ENCODE measurements around the gene INTS11.

INTS11 gene

DNA sequence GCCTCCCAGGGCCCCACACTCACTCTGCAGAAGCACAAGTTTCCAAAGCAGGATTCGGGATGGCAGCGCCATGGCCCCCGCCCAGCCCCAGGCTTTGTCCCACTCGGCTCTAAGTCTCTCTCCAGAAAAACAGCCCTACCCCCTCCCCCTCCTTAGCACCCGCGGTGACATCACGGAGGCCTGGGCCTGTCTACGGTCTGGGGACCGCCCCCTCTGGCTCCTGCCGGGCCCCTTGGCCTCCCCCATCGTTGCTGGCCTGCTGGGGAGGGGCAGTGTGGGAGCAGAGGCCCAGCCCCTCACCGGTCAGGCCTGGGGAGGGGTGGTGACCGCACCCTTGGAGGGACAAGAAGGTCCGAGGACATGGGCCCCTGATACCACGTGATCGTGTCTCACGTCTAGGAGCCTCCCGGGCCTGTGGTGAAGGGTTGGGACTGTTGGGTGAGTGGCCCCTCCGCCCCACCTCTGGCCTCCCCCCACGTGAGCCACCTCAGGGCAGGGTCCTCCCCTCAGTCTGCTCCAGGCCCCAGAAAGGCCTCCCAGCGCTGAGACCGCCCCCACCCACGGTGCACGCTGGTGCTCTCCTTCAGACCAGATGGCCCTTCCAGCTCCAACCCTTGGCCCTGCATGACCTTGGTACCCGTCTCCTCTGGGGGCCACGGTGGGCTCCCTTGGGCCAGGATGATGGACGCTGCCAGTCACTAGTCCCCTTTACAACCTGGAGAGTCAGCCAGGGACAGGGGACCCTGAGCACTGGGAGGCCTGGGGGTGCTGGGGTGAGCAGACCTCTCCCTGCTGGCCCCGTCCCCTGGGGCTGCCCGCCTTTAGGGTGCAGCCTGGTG, 34.2 kb upstream of the INTS11 start, which contains the start of gene MXRA8:
Gene MXRA8, minus strand, starts transcription at position 123 of the 839 bp plus-strand sequence. Its CDS starts 51 bp downstream, at position 72.
- TF ChIP-seq ZFP30 (CRISPR knock-in tag; IDR thresholded peaks at IDR 0.05) (no peak), ESRRG (CRISPR knock-in tag; IDR thresholded peaks at IDR 0.05) (no peak)
- TF ChIP-seq, protein P1, sequence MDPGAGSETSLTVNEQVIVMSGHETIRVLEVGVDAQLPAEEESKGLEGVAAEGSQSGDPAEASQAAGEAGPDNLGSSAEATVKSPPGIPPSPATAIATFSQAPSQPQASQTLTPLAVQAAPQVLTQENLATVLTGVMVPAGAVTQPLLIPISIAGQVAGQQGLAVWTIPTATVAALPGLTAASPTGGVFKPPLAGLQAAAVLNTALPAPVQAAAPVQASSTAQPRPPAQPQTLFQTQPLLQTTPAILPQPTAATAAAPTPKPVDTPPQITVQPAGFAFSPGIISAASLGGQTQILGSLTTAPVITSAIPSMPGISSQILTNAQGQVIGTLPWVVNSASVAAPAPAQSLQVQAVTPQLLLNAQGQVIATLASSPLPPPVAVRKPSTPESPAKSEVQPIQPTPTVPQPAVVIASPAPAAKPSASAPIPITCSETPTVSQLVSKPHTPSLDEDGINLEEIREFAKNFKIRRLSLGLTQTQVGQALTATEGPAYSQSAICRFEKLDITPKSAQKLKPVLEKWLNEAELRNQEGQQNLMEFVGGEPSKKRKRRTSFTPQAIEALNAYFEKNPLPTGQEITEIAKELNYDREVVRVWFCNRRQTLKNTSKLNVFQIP (CRISPR knock-in tag; IDR thresholded peaks at IDR 0.05; ENCODE audit: borderline replicate concordance, low read depth) = no peak
- ATAC-seq = no peak

DNA sequence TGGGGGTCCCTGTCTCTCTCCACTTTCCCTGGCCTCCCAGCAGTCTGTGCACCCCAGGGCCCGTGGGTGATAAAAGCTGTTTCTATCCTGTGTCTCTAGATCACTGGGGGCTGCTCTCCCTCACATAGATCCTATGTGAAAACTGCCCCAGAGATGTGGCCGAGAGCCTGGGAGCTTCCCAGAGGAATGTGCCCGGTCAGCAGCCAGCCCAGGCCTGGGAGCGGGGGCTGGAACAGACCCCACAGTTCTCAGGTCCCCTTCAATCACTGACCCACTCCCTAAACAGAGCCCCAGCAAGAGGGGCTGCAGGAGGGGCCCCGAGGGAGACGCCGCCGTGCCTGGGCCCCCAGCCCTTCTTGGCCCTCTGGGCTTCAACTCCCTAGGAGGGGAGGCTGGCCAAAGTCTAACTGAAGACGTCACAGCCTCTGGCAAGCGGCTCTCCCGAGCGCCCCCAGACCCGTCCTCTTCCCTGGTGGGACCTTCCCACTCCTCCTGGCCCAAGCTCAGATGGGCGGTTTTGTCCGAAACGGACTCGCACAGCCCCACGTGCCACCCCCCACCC, 33.5 kb upstream of the INTS11 start:
- ATAC-seq = no peak
- TF ChIP-seq, protein P2, sequence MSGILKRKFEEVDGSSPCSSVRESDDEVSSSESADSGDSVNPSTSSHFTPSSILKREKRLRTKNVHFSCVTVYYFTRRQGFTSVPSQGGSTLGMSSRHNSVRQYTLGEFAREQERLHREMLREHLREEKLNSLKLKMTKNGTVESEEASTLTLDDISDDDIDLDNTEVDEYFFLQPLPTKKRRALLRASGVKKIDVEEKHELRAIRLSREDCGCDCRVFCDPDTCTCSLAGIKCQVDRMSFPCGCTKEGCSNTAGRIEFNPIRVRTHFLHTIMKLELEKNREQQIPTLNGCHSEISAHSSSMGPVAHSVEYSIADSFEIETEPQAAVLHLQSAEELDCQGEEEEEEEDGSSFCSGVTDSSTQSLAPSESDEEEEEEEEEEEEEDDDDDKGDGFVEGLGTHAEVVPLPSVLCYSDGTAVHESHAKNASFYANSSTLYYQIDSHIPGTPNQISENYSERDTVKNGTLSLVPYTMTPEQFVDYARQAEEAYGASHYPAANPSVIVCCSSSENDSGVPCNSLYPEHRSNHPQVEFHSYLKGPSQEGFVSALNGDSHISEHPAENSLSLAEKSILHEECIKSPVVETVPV (CRISPR knock-in tag; IDR thresholded peaks at IDR 0.05) = no peak
- TF ChIP-seq ZNF565 (CRISPR knock-in tag; conservative IDR thresholded peaks at IDR 0.05; ENCODE audit: low read depth) = no peak
- no peak for TF ChIP-seq GLIS3 (CRISPR knock-in tag; IDR thresholded peaks at IDR 0.05)
- TF ChIP-seq SNAI2 (CRISPR knock-in tag; IDR thresholded peaks at IDR 0.05) = no peak
- no peak for TF ChIP-seq RARB (CRISPR knock-in tag; IDR thresholded peaks at IDR 0.05)
- TF ChIP-seq OSR1 (CRISPR knock-in tag; IDR thresholded peaks at IDR 0.05) = no peak
- TF ChIP-seq, protein P1 (CRISPR knock-in tag; IDR thresholded peaks at IDR 0.05; ENCODE audit: borderline replicate concordance, low read depth) = no peak
- TF ChIP-seq ZNF70 (CRISPR knock-in tag; IDR thresholded peaks at IDR 0.05) = no peak
- TF ChIP-seq CSDC2 (CRISPR knock-in tag; IDR thresholded peaks at IDR 0.05) = no peak
- TF ChIP-seq ZC3H10 (CRISPR knock-in tag; IDR thresholded peaks at IDR 0.05) = no peak
- TF ChIP-seq ZFP3 (CRISPR knock-in tag; IDR thresholded peaks at IDR 0.05) = no peak
- TF ChIP-seq, protein P3, sequence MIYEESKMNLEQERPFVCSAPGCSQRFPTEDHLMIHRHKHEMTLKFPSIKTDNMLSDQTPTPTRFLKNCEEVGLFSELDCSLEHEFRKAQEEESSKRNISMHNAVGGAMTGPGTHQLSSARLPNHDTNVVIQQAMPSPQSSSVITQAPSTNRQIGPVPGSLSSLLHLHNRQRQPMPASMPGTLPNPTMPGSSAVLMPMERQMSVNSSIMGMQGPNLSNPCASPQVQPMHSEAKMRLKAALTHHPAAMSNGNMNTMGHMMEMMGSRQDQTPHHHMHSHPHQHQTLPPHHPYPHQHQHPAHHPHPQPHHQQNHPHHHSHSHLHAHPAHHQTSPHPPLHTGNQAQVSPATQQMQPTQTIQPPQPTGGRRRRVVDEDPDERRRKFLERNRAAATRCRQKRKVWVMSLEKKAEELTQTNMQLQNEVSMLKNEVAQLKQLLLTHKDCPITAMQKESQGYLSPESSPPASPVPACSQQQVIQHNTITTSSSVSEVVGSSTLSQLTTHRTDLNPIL (CRISPR knock-in tag; IDR thresholded peaks at IDR 0.05; ENCODE audit: low read depth) = no peak
- no peak for TF ChIP-seq ISL1 (CRISPR knock-in tag; IDR thresholded peaks at IDR 0.05)
- TF ChIP-seq, protein P4, sequence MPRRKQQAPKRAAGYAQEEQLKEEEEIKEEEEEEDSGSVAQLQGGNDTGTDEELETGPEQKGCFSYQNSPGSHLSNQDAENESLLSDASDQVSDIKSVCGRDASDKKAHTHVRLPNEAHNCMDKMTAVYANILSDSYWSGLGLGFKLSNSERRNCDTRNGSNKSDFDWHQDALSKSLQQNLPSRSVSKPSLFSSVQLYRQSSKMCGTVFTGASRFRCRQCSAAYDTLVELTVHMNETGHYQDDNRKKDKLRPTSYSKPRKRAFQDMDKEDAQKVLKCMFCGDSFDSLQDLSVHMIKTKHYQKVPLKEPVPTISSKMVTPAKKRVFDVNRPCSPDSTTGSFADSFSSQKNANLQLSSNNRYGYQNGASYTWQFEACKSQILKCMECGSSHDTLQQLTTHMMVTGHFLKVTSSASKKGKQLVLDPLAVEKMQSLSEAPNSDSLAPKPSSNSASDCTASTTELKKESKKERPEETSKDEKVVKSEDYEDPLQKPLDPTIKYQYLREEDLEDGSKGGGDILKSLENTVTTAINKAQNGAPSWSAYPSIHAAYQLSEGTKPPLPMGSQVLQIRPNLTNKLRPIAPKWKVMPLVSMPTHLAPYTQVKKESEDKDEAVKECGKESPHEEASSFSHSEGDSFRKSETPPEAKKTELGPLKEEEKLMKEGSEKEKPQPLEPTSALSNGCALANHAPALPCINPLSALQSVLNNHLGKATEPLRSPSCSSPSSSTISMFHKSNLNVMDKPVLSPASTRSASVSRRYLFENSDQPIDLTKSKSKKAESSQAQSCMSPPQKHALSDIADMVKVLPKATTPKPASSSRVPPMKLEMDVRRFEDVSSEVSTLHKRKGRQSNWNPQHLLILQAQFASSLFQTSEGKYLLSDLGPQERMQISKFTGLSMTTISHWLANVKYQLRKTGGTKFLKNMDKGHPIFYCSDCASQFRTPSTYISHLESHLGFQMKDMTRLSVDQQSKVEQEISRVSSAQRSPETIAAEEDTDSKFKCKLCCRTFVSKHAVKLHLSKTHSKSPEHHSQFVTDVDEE (CRISPR knock-in tag; IDR thresholded peaks at IDR 0.05) = no peak
- TF ChIP-seq BACH2 (CRISPR knock-in tag; IDR thresholded peaks at IDR 0.05; ENCODE audit: borderline replicate concordance) = no peak
- no peak for TF ChIP-seq PPARA (CRISPR knock-in tag; IDR thresholded peaks at IDR 0.05; ENCODE audit: borderline replicate concordance)
- no peak for TF ChIP-seq ARNTL (CRISPR knock-in tag; IDR thresholded peaks at IDR 0.05; ENCODE audit: borderline replicate concordance, low read depth)
- TF ChIP-seq TOX (CRISPR knock-in tag; IDR thresholded peaks at IDR 0.05; ENCODE audit: borderline replicate concordance) = no peak
- TF ChIP-seq ZNF8 (CRISPR knock-in tag; IDR thresholded peaks at IDR 0.05) = no peak
